Stimulated activated CD4-positive, alpha-beta T cell treated with anti-CD3 and anti-CD28 coated beads, TNF-alpha, amount 100 ng/mL, for 4 hours (primary cell): Measurements from ENCODE around the gene CHMP1A.

Experiments
- DNase-seq, 3 experiments: peaks; one replicate each; pipeline ENCODE4 v3.0.0-alpha.2; 2020; ENCODE audit warnings: low read depth in 3 of 3

The CHMP1A gene

DNA sequence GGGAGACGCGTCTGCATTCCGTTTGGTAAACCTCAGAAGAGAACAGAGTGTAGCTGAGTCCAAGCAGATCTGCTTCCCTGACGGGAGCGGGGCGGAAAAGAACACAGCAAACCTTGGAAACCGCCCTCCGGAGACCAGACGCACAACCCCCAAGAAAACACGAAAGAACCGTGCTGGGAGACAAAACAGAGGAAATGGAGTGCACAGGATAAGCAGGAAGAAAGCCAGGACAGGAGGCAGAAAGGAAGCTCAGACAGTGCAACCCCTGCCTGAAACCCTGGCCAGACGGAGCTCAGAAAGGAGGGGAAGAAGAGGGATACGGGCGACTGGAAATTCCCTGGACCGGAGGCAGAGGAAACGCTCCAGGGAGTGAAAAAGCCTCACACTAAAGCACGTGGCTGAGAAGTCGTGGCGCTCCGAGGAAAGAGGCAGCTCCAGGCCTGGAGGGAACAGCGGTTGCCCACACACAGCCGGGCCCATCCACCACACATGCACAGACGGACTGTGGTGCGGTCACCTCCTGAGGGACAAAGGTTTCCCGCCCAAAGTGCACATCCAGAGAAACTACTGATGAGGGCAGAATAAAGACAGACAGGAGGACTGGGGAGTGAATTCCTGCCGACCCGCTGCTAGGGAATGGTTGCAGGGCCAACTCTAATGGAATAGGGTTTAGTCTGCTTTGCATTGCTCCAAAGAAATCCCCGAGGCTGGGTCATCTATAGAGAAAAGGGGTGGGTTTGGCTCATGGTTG, 33.8 kb downstream of the CHMP1A start:
- DNase-seq = no peak

- DNase-seq = no peak
Measured at GRCh38 chr16:89621698-89622409, 35.7 kb downstream of the CHMP1A start.

- no peak for DNase-seq
Measured at GRCh38 chr16:89621136-89621697, 36.3 kb downstream of the CHMP1A start.

GRCh38 chr16:89620406-89620841, 37.1 kb downstream of the CHMP1A start:
- no peak for DNase-seq

DNA sequence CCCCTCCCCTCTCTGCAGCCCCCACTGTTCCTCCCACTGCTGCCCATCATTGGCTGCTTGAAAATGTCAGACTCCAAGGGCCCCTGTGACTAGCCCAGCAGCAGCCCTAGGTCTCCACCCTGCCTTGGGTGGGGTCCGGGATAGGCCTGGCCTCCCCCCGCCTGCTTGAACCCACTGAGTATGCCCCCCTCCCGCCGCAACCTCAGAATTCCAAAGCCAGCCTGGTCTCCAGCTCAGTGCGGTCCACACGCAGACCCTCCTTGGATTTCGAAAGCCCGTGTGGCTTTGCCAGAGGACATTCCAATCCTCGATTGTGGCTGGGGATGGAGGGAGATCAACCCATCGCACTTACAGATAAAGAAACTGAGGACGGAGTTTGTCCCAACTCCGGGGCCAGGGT, 37.7 kb downstream of the CHMP1A start:
- DNase-seq = no peak

GRCh38 chr16:89618109-89618998, 39.2 kb downstream of the CHMP1A start:
- DNase-seq = no peak

- DNase-seq = no peak
Measured at GRCh38 chr16:89617036-89617435, 40.5 kb downstream of the CHMP1A start.

- DNase-seq = no peak
Measured at GRCh38 chr16:89616623-89617022, 40.9 kb downstream of the CHMP1A start.

- no peak for DNase-seq
Measured at GRCh38 chr16:89615596-89616090, 41.9 kb downstream of the CHMP1A start.

- DNase-seq = no peak
Measured at GRCh38 chr16:89615176-89615575, 42.3 kb downstream of the CHMP1A start.

DNA sequence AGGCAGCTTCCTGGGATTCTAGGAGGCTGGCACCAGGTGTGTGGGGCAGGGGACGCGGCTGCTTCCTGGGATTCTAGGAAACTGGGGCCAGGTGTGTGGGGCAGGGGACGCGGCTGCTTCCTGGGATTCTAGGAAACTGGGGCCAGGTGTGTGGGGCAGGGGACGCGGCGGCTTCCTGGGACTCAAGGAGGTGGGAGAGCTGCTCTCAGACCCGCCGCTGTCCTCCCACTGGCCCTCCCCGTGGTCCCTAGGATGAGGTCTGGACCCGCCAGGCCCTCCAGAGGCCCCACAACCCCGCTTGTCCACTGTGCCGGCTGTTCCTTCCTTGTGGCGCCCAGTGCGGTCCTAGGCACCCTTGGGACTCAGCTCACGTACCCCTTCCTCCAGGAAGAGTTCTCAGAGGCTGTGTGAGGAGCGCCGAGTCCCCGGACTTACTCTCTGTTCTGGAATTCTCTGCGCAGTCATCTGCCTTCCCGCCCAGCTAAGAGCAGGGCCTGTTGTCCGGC, 43.5 kb downstream of the CHMP1A start:
- no peak for DNase-seq

GRCh38 chr16:89613231-89613953, 44.1 kb downstream of the CHMP1A start, which contains the start of gene DPEP1:
Gene DPEP1, plus strand, starts transcription at chr16:89613642. Its CDS starts 16,769 bp downstream, at chr16:89630411.
- DNase-seq = no peak

DNA sequence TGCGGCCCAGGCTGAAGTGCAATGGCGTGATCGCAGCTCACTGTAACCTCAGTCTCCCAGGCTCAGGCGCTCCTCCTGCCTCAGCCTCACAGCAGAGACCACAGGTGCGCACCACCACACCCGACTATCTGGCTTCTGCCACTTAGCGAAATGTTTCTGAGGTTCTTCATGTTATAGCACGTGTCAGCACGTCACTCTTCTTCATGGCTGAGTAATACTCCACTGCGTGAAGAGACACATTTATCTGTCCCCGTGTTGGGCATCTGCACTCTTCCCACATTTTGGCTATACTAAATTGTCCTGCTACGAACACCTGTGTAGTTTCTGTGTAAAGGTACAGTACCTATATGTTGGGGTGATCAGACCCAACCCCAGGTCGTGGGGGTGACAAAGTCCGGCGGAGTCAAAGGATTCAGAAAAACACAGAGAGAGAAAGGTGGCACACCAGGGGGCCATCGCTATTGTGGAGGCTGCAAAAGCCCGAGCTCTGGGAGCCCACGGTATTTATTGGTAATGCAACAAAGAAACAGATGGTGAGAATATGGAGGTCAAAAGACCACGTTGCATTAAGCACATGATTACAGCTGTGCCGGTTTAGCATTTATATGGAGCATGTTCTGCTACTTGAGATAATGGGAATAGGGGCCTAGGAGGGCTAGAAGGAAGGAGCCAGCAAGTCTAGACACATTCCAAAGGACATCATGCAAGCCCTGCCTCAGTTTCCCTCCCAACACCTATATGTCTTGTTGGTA, 44.9 kb downstream of the CHMP1A start:
- DNase-seq = no peak

- no peak for DNase-seq
Measured at GRCh38 chr16:89610108-89610453, 47.4 kb downstream of the CHMP1A start.

DNA sequence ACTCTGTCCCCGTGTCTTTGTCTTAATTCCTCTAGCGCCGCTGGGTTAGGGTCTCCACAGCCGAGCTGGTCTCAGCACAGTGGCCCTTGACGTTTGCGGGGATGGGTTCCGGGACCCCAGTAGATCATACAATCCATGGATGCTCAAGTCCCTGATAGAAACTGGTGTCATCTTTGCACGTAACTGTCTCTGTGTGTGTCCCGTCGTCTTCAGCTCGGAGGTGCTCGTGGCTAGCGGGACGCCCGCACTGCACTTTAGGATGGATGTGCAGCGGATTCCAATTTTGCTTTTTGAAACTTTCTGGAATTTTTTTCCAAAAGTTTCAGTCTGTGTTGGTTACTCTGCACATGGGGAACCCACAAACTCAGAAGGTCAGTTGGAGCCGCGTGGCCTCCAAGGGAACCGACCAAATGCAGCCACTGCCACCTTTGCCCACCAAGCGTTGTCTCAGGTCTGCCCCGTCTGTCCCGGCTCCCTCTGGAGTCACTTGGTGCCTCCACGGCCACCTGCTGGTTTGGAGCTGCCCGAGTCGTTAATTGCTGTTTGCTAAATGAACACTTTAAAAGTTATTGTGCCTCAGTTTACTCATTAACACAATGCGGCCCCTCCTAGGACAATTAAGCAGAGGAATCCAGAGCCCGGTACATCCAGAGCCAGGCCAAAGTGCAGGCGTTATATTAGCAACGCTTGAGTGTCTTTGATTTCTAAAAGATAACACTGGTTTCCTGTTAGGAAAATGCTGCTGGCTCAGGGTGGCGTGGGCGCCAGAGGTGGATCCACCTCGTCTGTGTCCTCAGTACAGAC, 49.4 kb downstream of the CHMP1A start:
- DNase-seq = no peak

GRCh38 chr16:89607453-89607852, 50.1 kb downstream of the CHMP1A start:
- no peak for DNase-seq

DNA sequence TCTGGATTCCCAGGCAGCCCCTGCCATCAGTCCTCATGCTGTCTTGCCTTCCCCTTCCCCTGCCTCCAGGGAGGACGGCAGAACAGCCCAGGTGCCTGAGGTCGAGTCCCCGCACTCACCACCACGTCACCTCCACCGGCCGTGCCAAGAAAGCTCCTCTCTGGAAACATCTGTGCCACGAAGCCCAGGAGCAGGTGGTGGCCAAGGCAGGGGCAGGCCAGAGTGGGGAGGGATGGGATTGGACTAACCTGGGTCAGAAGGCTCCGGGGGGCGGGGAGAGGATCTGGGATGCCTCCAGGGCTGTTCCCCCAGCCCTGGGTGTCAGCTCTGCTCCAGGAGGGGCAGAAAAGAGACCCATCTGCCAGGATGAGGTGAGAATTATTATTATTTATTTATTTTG, 51.5 kb downstream of the CHMP1A start:
- DNase-seq = no peak

DNA sequence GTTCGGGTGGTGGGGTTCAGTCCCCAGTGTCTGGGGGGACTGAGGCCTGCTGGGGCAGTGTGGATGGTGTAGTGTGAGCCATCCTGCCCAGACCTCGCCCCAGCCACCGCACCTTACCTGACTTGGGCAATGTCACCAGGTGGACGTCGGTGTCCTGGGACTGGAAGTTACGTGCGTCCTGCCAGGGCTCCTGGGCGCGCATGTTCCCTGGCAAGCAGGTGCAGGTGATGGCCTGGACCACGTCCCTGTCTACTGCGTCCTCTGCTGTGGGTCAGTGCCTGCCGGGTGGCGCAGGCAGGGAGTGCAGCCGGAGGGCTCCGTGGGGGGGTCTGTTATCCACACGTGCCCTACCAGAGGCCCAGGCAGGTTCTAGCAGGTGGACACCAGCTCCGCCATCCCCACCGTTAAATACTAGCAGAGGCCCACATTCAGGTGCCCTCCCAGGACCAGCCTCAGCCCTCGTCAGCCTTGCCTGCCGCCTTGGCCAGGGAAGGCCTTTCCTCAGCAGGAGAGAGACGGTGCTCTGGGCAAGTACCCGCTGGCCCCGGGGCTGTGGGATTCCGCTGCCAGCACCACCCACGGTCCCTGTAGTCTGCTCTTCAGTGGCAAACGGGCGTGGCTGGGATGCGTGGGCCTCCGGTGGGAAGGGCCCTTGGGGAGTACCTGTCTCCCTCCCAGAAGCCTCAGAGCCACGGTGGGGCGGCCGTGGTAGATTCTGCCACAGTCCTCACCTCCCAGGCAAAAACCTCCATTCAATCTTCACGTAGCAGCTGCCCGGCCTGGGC, 52.1 kb downstream of the CHMP1A start:
- no peak for DNase-seq
